Measurements from ENCODE around the gene FGA.

FGA gene

DNA sequence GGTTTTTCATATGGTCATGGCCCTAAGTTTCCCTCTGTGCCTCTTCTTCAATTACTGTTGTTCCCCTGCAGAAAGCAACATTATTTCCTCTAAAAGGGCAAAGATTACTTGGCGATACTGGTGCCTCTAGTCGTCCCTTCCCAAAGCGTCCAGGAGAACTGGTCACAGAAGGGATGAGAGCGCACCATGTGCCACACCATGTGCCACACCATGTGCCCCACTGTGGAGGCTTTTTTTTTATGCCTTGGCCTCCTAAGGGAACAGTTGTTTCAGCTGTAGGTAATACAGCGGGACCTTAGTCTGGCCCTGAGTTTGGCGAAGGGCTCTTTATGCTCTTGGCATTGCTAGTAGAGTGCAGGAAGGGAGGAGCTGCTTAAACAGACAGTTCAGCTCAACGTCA, 33.5 kb upstream of the FGA start:
- H3K4me3 ChIP-seq (ENCODE audit: low read depth, low read length), result no peak overlapping the region
- no peak for DNase-seq (ENCODE audit: low read depth, low spot score)
- TF ChIP-seq, protein P1, sequence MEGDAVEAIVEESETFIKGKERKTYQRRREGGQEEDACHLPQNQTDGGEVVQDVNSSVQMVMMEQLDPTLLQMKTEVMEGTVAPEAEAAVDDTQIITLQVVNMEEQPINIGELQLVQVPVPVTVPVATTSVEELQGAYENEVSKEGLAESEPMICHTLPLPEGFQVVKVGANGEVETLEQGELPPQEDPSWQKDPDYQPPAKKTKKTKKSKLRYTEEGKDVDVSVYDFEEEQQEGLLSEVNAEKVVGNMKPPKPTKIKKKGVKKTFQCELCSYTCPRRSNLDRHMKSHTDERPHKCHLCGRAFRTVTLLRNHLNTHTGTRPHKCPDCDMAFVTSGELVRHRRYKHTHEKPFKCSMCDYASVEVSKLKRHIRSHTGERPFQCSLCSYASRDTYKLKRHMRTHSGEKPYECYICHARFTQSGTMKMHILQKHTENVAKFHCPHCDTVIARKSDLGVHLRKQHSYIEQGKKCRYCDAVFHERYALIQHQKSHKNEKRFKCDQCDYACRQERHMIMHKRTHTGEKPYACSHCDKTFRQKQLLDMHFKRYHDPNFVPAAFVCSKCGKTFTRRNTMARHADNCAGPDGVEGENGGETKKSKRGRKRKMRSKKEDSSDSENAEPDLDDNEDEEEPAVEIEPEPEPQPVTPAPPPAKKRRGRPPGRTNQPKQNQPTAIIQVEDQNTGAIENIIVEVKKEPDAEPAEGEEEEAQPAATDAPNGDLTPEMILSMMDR (IDR thresholded peaks at IDR 0.05; ENCODE audit: low read depth, low read length), result no peak
- in situ Hi-C loops (cut with HindIII; ENCODE audit: low sequenced_read_pairs), result no loop called here

DNA sequence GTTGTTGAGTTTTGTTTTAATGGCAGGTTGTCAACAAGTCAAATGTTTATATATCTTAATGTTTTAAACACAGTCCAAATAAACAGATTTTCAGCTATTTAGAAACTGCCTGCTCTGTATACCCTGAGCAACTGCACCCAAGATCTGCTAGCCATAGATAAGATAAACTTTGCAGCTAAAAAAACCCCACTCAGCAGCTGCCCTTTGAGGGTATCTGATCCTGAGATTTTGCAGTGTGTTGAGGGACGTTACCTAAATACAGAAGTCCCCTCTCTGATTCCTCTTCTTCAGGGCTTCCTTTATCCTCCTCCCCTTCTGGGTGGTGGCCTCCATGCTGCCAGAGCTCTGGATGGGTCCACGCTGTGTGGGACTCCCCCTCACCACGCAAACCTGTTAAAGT, 32.9 kb upstream of the FGA start:
- no peak for DNase-seq (ENCODE audit: low read depth, low spot score)
- TF ChIP-seq, protein P1 (IDR thresholded peaks at IDR 0.05; ENCODE audit: low read depth, low read length), result no peak
- in situ Hi-C loops (cut with HindIII; ENCODE audit: low sequenced_read_pairs), result no loop called here
- H3K4me3 ChIP-seq (ENCODE audit: low read depth, low read length), result no peak overlapping the region

DNA sequence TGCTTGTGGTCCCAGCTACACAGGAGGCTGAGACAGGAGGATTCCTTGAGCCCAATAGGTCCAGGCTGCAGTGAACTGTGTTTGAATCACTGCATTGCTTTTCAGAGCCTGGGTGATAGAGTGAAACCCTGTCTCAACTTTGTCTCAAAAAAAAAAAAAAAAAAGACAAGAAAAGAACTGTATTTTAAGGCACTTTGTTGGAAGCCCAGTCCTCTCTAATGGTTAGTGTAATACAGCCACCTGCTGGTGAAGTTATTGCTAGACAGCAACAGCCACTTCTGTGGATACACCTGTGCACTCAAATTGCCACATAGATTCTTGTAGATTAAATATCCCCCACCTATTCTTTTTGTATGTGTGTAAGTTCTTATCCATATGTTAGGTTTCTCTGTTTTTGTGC, 32.1 kb upstream of the FGA start:
- no peak overlapping the region for H3K4me3 ChIP-seq (ENCODE audit: low read depth, low read length)
- DNase-seq (ENCODE audit: low read depth, low spot score), result peak; percentile 50
- TF ChIP-seq, protein P1 (IDR thresholded peaks at IDR 0.05; ENCODE audit: low read depth, low read length), result peak; percentile 62
- in situ Hi-C loops (cut with HindIII; ENCODE audit: low sequenced_read_pairs), result no loop called here

DNA sequence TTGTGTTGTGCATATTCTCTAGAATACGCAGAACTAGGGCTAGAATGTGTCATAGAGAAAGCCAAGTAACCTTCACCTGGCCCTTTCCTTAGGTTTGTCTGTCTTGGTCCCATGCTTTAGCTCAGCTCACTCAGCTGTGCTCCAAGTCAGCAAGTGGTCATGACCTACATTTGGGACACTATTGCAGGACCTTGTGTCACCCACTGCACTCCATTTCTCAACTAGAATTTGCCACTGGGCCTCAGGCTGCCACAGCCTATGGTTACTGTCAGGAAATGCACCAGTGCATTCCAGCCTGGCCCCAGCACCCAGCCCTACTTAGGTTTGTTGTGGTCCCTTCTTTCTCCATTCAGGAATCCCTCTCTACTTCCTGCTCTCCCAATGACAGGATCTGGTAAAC, 29.6 kb upstream of the FGA start:
- TF ChIP-seq, protein P1 (IDR thresholded peaks at IDR 0.05; ENCODE audit: low read depth, low read length), result no peak
- DNase-seq (ENCODE audit: low read depth, low spot score), result no peak
- in situ Hi-C loops (cut with HindIII; ENCODE audit: low sequenced_read_pairs), result no loop called here
- H3K4me3 ChIP-seq (ENCODE audit: low read depth, low read length), result no peak overlapping the region

DNA sequence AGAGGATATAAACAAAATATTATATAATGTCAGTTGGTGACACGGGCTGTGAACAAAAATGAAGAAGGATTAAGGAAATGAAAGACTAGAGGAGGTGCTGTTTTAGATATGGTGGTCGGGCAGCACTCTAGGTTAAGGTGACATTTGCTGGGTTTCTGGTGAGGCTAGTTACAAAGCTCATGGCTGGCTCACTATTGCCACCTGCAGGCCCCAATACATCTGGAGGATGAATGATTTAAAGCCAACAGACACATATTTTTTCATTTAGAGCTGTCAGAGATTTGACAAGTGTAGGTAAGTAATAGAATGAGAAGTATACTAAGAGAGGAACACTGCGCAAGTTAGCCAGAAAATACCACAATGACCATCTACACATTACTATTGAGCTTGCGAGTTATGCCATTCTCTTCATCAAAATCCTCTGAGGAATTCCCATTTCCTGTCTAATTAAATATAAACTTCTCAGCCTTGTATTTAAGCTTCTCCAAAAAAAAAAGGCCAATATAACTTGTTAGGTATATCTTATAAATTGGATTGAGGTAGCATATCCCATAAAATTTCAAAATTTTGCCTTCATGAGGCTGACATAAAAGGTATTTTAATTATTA, 28.3 kb upstream of the FGA start:
- H3K4me3 ChIP-seq (ENCODE audit: low read depth, low read length), result no peak overlapping the region
- in situ Hi-C loops (cut with HindIII; ENCODE audit: low sequenced_read_pairs), result no loop called here
- DNase-seq (ENCODE audit: low read depth, low spot score), result peak; percentile 49
- TF ChIP-seq, protein P1 (IDR thresholded peaks at IDR 0.05; ENCODE audit: low read depth, low read length), result peak; percentile 82

DNA sequence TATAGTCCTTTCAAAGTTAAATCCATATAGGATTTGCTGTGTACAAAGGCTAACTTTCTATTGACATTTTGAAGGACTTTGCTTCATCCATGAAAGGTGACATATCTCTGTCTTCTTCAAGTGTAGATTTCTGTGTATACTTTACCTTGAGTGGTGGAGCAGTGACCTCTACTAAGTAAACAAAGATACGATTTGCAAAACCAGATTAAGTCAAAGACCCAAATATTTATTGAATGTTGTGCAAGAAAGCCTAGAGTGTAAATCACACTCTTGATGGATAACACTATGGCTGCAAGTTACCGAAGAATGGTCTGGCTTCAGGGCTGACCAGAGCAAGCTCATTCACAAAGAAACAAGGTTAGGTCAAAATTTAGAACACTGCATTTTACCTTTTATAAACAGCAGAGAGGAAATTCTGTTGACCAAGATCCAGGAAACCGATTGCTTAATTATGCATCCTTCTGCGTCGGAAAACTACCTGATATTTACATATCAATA, 27.3 kb upstream of the FGA start:
- no peak for DNase-seq (ENCODE audit: low read depth, low spot score)
- no peak overlapping the region for H3K4me3 ChIP-seq (ENCODE audit: low read depth, low read length)
- TF ChIP-seq, protein P1 (IDR thresholded peaks at IDR 0.05; ENCODE audit: low read depth, low read length), result no peak
- in situ Hi-C loops (cut with HindIII; ENCODE audit: low sequenced_read_pairs), result no loop called here
